ENCODE results near the gene PET117.
"Not testable (repeated sequence)": the region's sequence is repeated elsewhere in the genome, so short reads cannot be mapped to it uniquely, and the experiment has no call there.

Gene PET117

GRCh38 chr20:18137412-18138265 lies at the start of gene PET117, which contains the start of gene KAT14:
Gene PET117 (plus strand): TSS chr20:18137863. CDS start chr20:18137956, 93 bp downstream.
Gene KAT14 (plus strand): TSS chr20:18137863. CDS start chr20:18142661, 4,798 bp downstream.
- H3K4me3 ChIP-seq (ENCODE audit: low read depth, low read length): peak within 1 kb of the TSS; percentile 85
- TF ChIP-seq CTCF (IDR thresholded peaks at IDR 0.05; ENCODE audit: low read depth, low read length, missing control alignments): no peak
- DNase-seq (ENCODE audit: low read depth): peak; percentile 83

GRCh38 chr20:18088298-18088697 lies 49.4 kb upstream of the PET117 start:
- not testable (repeated sequence) for H3K4me3 ChIP-seq (ENCODE audit: low read depth, low read length); DNase-seq (ENCODE audit: low read depth)

GRCh38 chr20:18088841-18089240 lies 48.8 kb upstream of the PET117 start:
- DNase-seq (ENCODE audit: low read depth); H3K4me3 ChIP-seq (ENCODE audit: low read depth, low read length): not testable (repeated sequence)

- no peak for TF ChIP-seq CTCF (IDR thresholded peaks at IDR 0.05; ENCODE audit: low read depth, low read length, missing control alignments)
- no peak for DNase-seq (ENCODE audit: low read depth)
- H3K4me3 ChIP-seq (ENCODE audit: low read depth, low read length): no peak overlapping the region
These were observed 47.6 kb upstream of the PET117 start for GRCh38 chr20:18090044-18090443.

GRCh38 chr20:18090477-18090876 lies 47.2 kb upstream of the PET117 start:
- no peak for TF ChIP-seq CTCF (IDR thresholded peaks at IDR 0.05; ENCODE audit: low read depth, low read length, missing control alignments)
- no peak overlapping the region for H3K4me3 ChIP-seq (ENCODE audit: low read depth, low read length)
- DNase-seq (ENCODE audit: low read depth): no peak

- DNase-seq (ENCODE audit: low read depth): no peak
- H3K4me3 ChIP-seq (ENCODE audit: low read depth, low read length): no peak overlapping the region
- no peak for TF ChIP-seq CTCF (IDR thresholded peaks at IDR 0.05; ENCODE audit: low read depth, low read length, missing control alignments)
These were observed 46.0 kb upstream of the PET117 start for GRCh38 chr20:18091623-18092022.

- DNase-seq (ENCODE audit: low read depth): no peak
- H3K4me3 ChIP-seq (ENCODE audit: low read depth, low read length): no peak overlapping the region
- no peak for TF ChIP-seq CTCF (IDR thresholded peaks at IDR 0.05; ENCODE audit: low read depth, low read length, missing control alignments)
These were observed 44.8 kb upstream of the PET117 start for GRCh38 chr20:18092890-18093289.

GRCh38 chr20:18093388-18093787 lies 44.3 kb upstream of the PET117 start:
- DNase-seq (ENCODE audit: low read depth): no peak
- H3K4me3 ChIP-seq (ENCODE audit: low read depth, low read length): no peak overlapping the region
- TF ChIP-seq CTCF (IDR thresholded peaks at IDR 0.05; ENCODE audit: low read depth, low read length, missing control alignments): no peak

All from GM12864 (cell line).